Psoas muscle (tissue), 8 donors: ENCODE measurements around the gene APOBEC3G. TPM values are rescaled to one million over a fixed set of nuclear protein-coding genes. Genes with fewer than 3 reads are reported as not detected.
"Not testable (repeated sequence)": the region's sequence is repeated elsewhere in the genome, so short reads cannot be mapped to it uniquely, and the experiment has no call there.

Experiments used
- ATAC-seq, 4 donors: fragments of 200-7000 bp; cut with Tn5 transposase; one replicate each; pipeline ENCODE4 v1.9.1; 2020; ENCODE audit warnings: moderate library complexity in 3 of 4, mild to moderate bottlenecking in 2 of 4
- DNase-seq, 2 donors: peaks; one replicate each; pipeline ENCODE4 v3.0.0-alpha.2; 2020
- H3K27ac ChIP-seq: fragments of 200-600 bp; one replicate; pipeline ENCODE4 v1.8.0; 2022
- H3K27me3 ChIP-seq, 3 donors: fragments of 200-600 bp in 1 of 3; one replicate each; pipeline versions ENCODE4 v1.6.1 to v1.8.0; 2013 to 2022; ENCODE audit warnings: low read length in 2 of 3, mild to moderate bottlenecking in 2 of 3, moderate library complexity in 1 of 3; ENCODE audit not compliant: insufficient read depth in 3 of 3
- H3K36me3 ChIP-seq, 2 donors: fragments of 200-600 bp in 1 of 2; one replicate each; pipeline versions ENCODE4 v1.6.1 to v1.8.0; 2013 to 2022; ENCODE audit warnings: low read depth in 1 of 2, mild to moderate bottlenecking in 1 of 2, moderate library complexity in 1 of 2; ENCODE audit not compliant: insufficient read depth in 1 of 2
- H3K4me1 ChIP-seq: fragments of 200-600 bp; one replicate; pipeline ENCODE4 v1.8.0; 2022
- H3K4me3 ChIP-seq: fragments of 200-600 bp; one replicate; pipeline ENCODE4 v1.8.0; 2022; ENCODE audit warnings: mild to moderate bottlenecking
- H3K9me3 ChIP-seq: fragments of 200-600 bp; one replicate; pipeline ENCODE4 v1.8.0; 2022
- WGBS, 3 donors: extraction: QIAGEN DNeasy Blood & Tissue Kit; methylation state at CpG; one replicate each; pipeline versions ENCODE4 v1.1.6 to v1.1.7; 2013; 5-methylcytosine and 5-hydroxymethylcytosine counted together
- intact Hi-C, 2 donors: fragments of 100-400 bp; cut with DNase I; formaldehyde crosslinking; loops; one replicate each; pipeline versions ENCODE4 v1.11.0 to v1.14.2; 2022
- long read RNA-seq, 2 donors: library from polyadenylated mRNA; unstranded; transcript quantifications; one replicate each; pipeline ENCODE4 v2.0.0, GENCODE V29; 2021
- polyA plus RNA-seq, 3 donors: library from polyadenylated mRNA; stranded (reverse); fragments of 200-250 nt; gene quantifications; one replicate each; pipeline ENCODE4 v1.2.3, GENCODE V29; 2013
- total RNA-seq, 4 donors: library from RNA; stranded (reverse); fragmentation: NEBNext Ultra II Directional in 2 of 4; extraction: Animal tissue kit (Norgen Biotek cat#: 25700) in 2 of 4; gene quantifications; one replicate each; pipeline versions ENCODE4 v1.2.1 to v1.2.4, GENCODE V29; 2021 to 2023
- TF ChIP-seq, protein P1 (sequence below): fragments of 200-600 bp; IDR thresholded peaks from one replicate; pipeline ENCODE4 v1.8.0; 2022; ENCODE audit warnings: antibody characterized with exemption
- donor health status: healthy with polysubstance abuse.
- donor health status: DM: no; HTN: no; CAD: no; lungs with moderate emphysema.
- donor health status: Bipolar disorder and iron deficiency.
- donor health status: healthy.
- donor health status: DM: yes; HTN: yes; CAD: no.
- donor health status: DM: no; HTN: no; CAD: no.
- donor health status: DM: no; HTN: no; CAD: no.
- donor health status: DM: yes; HTN: yes; CAD: no.

Gene APOBEC3G
- total RNA-seq (1 to 10 TPM; 1.0 to 1.6 (median 1.3) TPM), polyA plus RNA-seq (1 to 10 TPM in 1 of 3 donors, under 1 TPM in 2; 0.45 to 1.1 (median 0.93) TPM)
- long read RNA-seq, donor 1, partial matches to known transcripts, result 0 of 1 reads
- long read RNA-seq, donor 1, other reads (novel, unspliced or antisense), result 0 of 1 reads
- long read RNA-seq, donor 2, partial matches to known transcripts, result 0 of 2 reads
- long read RNA-seq, donor 2, other reads (novel, unspliced or antisense), result 0 of 2 reads

DNA sequence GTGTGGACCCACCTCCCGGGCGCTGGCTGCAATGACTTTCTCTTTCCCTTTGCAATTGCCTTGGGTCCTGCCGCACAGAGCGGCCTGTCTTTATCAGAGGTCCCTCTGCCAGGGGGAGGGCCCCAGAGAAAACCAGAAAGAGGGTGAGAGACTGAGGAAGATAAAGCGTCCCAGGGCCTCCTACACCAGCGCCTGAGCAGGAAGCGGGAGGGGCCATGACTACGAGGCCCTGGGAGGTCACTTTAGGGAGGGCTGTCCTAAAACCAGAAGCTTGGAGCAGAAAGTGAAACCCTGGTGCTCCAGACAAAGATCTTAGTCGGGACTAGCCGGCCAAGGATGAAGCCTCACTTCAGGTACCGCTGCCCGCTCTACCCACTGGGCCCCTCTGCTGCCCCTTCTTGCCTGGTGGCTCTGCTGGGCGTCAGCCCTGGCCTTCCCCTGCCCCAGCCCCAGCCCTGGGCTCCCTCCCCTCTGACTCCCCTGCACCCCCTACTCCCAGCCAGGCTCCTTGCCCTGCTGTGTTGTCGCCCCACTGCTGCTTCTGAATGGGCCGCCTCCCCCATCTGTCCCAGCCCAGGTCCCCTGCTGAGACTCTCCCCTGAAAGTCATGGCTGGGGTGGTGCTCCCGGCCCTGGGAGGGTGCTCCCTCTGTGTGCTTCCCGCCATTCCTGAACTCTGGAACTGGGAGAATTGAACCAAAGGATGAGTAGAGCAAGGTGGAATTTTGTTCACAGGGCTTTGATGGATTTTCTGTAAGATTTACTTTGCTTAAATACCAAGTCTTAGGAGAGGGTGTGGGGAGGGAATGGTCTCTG is at the start of gene APOBEC3G:
TSS of gene APOBEC3G (plus strand) at position 250 of the 815 bp plus-strand sequence. CDS start at position 337, 87 bp downstream.
- DNase-seq (peak; percentile 47 to 69), ATAC-seq (peak; percentile 49 to 77 (median 60))
- WGBS, 3 donors, result 18 to 30% (median 26%) methylated on average over 10 to 15 of the region's 17 CpGs
- H3K27me3 ChIP-seq, H3K36me3 ChIP-seq, H3K4me1 ChIP-seq, intact Hi-C loops, H3K9me3 ChIP-seq: not testable (repeated sequence)
- H3K27ac ChIP-seq, result peak within 1 kb of the TSS; percentile 30
- peak within 1 kb of the TSS; percentile 57 for H3K4me3 ChIP-seq

DNA sequence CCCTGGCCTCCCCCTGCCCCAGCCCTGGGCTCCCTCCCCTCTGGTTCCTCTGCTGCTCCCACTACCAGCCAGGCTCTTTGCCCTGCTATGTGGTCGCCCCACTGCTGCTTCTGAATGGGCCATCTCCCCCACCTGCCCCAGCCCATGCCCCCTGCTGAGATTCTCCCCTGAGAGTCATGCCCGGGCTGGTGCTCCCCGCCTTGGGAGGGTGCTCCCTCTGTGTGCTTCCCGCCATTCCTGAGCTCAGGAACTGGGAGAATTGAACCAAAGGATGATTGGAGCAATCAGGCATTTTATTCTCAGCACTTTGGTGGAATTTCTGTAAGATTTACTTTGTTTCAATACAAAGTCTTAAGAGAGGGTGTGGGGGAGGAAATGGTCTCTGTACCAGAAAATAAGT is 49.4 kb upstream of the APOBEC3G start:
- Histone ChIP-seq H3K36me3 (no peaks in the 10 kb centered on the region), H3K27me3 (peaks cover 0 to 3% (median 0%) of the 10 kb centered on the region in 3 donors), H3K9me3 (no peaks in the 10 kb centered on the region), H3K27ac (no peak overlapping the region), H3K4me1 (no peaks in the 10 kb centered on the region), H3K4me3 (no peak overlapping the region)
- WGBS, 3 donors, result 81 to 94% (median 86%) methylated on average over 4 of the region's 4 CpGs
- intact Hi-C loops, result no loop called here
- TF ChIP-seq, protein P1, sequence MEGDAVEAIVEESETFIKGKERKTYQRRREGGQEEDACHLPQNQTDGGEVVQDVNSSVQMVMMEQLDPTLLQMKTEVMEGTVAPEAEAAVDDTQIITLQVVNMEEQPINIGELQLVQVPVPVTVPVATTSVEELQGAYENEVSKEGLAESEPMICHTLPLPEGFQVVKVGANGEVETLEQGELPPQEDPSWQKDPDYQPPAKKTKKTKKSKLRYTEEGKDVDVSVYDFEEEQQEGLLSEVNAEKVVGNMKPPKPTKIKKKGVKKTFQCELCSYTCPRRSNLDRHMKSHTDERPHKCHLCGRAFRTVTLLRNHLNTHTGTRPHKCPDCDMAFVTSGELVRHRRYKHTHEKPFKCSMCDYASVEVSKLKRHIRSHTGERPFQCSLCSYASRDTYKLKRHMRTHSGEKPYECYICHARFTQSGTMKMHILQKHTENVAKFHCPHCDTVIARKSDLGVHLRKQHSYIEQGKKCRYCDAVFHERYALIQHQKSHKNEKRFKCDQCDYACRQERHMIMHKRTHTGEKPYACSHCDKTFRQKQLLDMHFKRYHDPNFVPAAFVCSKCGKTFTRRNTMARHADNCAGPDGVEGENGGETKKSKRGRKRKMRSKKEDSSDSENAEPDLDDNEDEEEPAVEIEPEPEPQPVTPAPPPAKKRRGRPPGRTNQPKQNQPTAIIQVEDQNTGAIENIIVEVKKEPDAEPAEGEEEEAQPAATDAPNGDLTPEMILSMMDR, result no peak
- DNase-seq (no peak), ATAC-seq (no peak)

DNA sequence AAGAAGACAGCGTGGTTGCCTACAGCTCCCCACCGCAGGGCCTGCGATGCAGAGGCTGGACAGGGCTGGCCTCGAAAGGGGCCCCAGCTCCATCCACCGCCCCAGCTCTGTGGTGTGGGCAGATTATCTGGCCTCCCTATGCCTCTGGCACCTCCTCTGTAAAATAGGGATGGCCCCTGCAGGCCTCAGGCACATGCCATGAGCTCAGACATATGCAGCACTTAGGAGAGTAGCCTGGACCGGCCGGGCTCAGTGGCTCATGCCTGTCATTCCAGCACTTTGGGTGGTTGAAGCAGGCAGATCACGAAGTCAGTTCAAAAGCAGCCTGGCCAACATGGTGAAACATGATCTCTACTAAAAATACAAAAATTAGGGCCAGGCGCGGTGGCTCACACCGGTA is 48.8 kb upstream of the APOBEC3G start:
- DNase-seq (no peak), ATAC-seq (no peak)
- Histone ChIP-seq H3K4me1 (no peaks in the 10 kb centered on the region), H3K36me3 (no peaks in the 10 kb centered on the region), H3K4me3 (no peak overlapping the region), H3K27ac (no peak overlapping the region), H3K9me3 (no peaks in the 10 kb centered on the region), H3K27me3 (peaks cover 0 to 3% (median under 1%) of the 10 kb centered on the region in 3 donors)
- 76 to 84% (median 79%) methylated on average over 11 of the region's 11 CpGs for WGBS, 3 donors
- intact Hi-C loops, result no loop called here
- TF ChIP-seq, protein P1, result no peak

DNA sequence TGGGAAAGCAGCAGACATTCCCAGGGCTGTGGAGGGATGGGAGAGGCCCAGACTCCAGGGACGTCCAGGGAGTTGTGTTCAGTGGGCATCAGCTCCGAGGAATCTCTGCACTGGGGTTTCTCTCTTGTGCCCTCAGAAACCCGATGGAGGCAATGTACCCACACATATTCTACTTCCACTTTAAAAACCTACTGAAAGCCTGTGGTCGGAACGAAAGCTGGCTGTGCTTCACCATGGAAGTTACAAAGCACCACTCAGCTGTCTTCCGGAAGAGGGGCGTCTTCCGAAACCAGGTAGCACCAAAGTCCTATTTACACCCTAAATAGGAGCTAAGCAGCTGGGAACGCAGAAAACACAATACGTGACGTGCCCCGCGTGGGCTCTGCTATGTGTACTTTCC is 47.8 kb upstream of the APOBEC3G start:
- Histone ChIP-seq H3K27ac (no peak overlapping the region), H3K9me3 (no peaks in the 10 kb centered on the region), H3K36me3 (no peaks in the 10 kb centered on the region), H3K4me3 (no peak overlapping the region), H3K27me3 (peaks cover 0 to 3% (median 0%) of the 10 kb centered on the region in 3 donors), H3K4me1 (no peaks in the 10 kb centered on the region)
- TF ChIP-seq, protein P1, result no peak
- intact Hi-C loops, result no loop called here
- 85 to 89% (median 86%) methylated on average over 13 of the region's 13 CpGs for WGBS, 3 donors
- DNase-seq (no peak), ATAC-seq (no peak)

DNA sequence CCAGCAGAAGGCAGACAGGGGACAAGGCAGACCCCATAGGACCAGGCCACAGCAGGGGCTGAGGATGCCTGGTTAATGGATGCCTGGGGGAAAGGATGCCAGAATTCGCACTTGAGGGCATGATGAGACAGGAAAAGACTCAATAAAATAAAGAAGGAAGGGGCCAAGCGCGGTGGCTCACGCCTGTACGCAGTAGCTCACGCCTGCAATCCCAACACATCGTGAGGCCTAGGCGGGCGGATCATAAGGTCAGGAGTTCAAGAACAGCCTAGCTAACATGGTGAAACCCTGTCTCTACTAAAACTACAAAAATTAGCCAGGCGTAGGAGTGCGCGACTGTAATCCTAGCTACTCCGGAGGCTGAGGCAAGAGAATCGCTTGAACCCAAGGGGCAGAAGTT is 46.4 kb upstream of the APOBEC3G start:
- Histone ChIP-seq H3K27me3 (peaks cover 0 to 3% (median 0%) of the 10 kb centered on the region in 3 donors), H3K4me3 (no peak overlapping the region), H3K9me3 (no peaks in the 10 kb centered on the region), H3K36me3 (no peaks in the 10 kb centered on the region), H3K4me1 (no peaks in the 10 kb centered on the region), H3K27ac (no peak overlapping the region)
- intact Hi-C loops, result no loop called here
- 88 to 90% (median 88%) methylated on average over 14 of the region's 14 CpGs for WGBS, 3 donors
- no peak for ATAC-seq
- DNase-seq, result no peak
- TF ChIP-seq, protein P1, result no peak

DNA sequence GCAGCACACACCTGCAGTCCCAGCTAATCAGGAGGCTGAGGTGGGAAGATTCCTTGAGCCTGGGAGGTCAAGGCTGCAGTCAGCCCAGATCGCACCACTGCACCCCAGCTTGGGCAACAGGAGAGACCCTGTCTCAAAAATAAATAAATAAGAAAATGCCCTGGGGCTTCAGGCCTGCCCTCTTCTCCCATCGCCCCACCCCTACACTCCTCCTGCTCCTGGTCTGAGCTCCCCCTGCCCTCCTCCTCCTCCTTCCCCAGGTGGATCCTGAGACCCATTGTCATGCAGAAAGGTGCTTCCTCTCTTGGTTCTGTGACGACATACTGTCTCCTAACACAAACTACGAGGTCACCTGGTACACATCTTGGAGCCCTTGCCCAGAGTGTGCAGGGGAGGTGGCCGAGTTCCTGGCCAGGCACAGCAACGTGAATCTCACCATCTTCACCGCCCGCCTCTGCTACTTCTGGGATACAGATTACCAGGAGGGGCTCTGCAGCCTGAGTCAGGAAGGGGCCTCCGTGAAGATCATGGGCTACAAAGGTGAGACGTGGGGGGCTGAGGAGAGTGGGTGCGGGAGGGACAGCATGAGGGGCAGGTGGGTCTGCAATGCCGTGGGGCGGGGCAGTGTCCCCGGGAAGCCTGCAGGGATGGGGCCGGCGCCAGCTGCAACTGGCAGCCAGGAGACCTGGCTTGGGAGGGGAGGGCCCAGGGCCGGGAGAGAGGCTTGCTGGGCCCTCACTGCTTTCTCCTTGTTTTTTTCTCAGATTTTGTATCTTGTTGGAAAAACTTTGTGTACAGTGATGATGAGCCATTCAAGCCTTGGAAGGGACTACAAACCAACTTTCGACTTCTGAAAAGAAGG is 45.4 kb upstream of the APOBEC3G start:
- H3K4me3 ChIP-seq, DNase-seq, intact Hi-C loops, H3K27ac ChIP-seq, H3K9me3 ChIP-seq, H3K36me3 ChIP-seq, ATAC-seq, H3K27me3 ChIP-seq, H3K4me1 ChIP-seq: not testable (repeated sequence)
- 49 to 58% (median 51%) methylated on average over 15 to 17 of the region's 18 CpGs for WGBS, 3 donors

DNA sequence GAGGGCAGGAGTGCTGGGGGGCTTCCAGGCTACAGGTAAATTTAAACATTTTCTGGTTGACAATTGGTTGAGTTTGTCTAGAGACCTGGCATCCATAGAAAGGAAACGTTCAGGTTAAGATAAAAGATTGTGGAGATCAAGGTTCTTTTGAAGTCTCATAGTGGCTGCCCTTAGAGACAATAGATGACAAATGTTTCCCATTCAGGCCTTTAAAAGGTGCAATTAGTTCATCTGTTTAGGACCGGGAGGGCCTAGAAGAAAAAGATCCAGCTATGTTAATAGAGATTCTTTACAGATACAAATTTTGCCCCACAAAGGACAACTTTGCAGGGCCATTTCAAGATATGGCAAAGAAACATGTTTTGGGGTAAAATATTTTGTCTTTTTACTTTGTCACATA is 40.0 kb upstream of the APOBEC3G start:
- ATAC-seq, H3K9me3 ChIP-seq, intact Hi-C loops, H3K36me3 ChIP-seq, H3K4me1 ChIP-seq, H3K27ac ChIP-seq, H3K27me3 ChIP-seq, DNase-seq, H3K4me3 ChIP-seq: not testable (repeated sequence)
- 32 to 40% (median 39%) methylated on average over 2 of the region's 2 CpGs for WGBS, 3 donors
